HG03520 (cell line): ENCODE measurements around the gene CASP6.
"Not testable (repeated sequence)": the region's sequence is repeated elsewhere in the genome, so short reads cannot be mapped to it uniquely, and the experiment has no call there.

ENCODE experiments used
- ATAC-seq: cut with Tn5 transposase; IDR thresholded peaks from one replicate; pipeline ENCODE4 v1.9.1; 2021; ENCODE audit warnings: mild to moderate bottlenecking, moderate library complexity; ENCODE audit not compliant: unreplicated experiment

The CASP6 gene

GRCh38 chr4:109721033-109721432, 17.8 kb upstream of the CASP6 start:
- ATAC-seq = no peak

- ATAC-seq = no peak
Observed at GRCh38 chr4:109719604-109720003, 16.4 kb upstream of the CASP6 start.

GRCh38 chr4:109718759-109719158, 15.5 kb upstream of the CASP6 start:
- no peak for ATAC-seq

GRCh38 chr4:109713500-109713899, 10.3 kb upstream of the CASP6 start:
- ATAC-seq = no peak

- ATAC-seq = peak; percentile 92
Observed at GRCh38 chr4:109708990-109709389, 5.7 kb upstream of the CASP6 start.

- ATAC-seq = no peak
Observed at GRCh38 chr4:109708435-109708834, 5.2 kb upstream of the CASP6 start.

- no peak for ATAC-seq
Observed at GRCh38 chr4:109703664-109704361, 568 bp upstream of the CASP6 start.

- ATAC-seq = no peak
Observed at GRCh38 chr4:109701566-109702410, 1.5 kb downstream of the CASP6 start.

GRCh38 chr4:109699553-109700225, 3.6 kb downstream of the CASP6 start:
- no peak for ATAC-seq

GRCh38 chr4:109698656-109699055, 4.6 kb downstream of the CASP6 start:
- ATAC-seq = no peak

- ATAC-seq = no peak
Observed at GRCh38 chr4:109691411-109691920, 11.8 kb downstream of the CASP6 start.

GRCh38 chr4:109690690-109691410, 12.4 kb downstream of the CASP6 start:
- peak; percentile 85 for ATAC-seq

GRCh38 chr4:109684727-109685126, 18.5 kb downstream of the CASP6 start:
- ATAC-seq = no peak

- ATAC-seq = no peak
Observed at GRCh38 chr4:109683621-109684253, 19.5 kb downstream of the CASP6 start.

- no peak for ATAC-seq
Observed at GRCh38 chr4:109682875-109683274, 20.4 kb downstream of the CASP6 start.

GRCh38 chr4:109678925-109679324, 24.3 kb downstream of the CASP6 start:
- ATAC-seq = not testable (repeated sequence)

GRCh38 chr4:109678472-109678871, 24.8 kb downstream of the CASP6 start:
- not testable (repeated sequence) for ATAC-seq

GRCh38 chr4:109676886-109677285, 26.4 kb downstream of the CASP6 start:
- no peak for ATAC-seq

- no peak for ATAC-seq
Observed at GRCh38 chr4:109675843-109676242, 27.4 kb downstream of the CASP6 start.

- no peak for ATAC-seq
Observed at GRCh38 chr4:109675181-109675580, 28.1 kb downstream of the CASP6 start.
